HCT116 (cell line): ENCODE data around the gene HMGA1.
"Not testable (repeated sequence)": the region's sequence is repeated elsewhere in the genome, so short reads cannot be mapped to it uniquely, and the experiment has no call there.

Experiments
- CTCF ChIP-seq, 3 experiments: fragments of 200-600 bp in 1 of 3; sonication (generic) in 1 of 3; IDR thresholded peaks in 2 of 3; conservative IDR thresholded peaks in 1 of 3; 2 replicates each; pipeline ENCODE4 v1.5.1; 2012 to 2017; ENCODE audit warnings: low read depth in 2 of 3, low read length in 2 of 3, antibody characterized with exemption in 1 of 3, borderline replicate concordance in 1 of 3, control low read depth in 1 of 3, mild to moderate bottlenecking in 1 of 3, mixed read lengths in 1 of 3, mixed run types in 1 of 3, moderate library complexity in 1 of 3; ENCODE audit not compliant: insufficient read depth in 1 of 3
- EZH2 ChIP-seq: fragments of 200-600 bp; sonication (generic); IDR thresholded peaks from 2 replicates; pipeline ENCODE4 v1.6.1; 2017; ENCODE audit warnings: antibody characterized with exemption, mixed run types
- EZH2phosphoT487 ChIP-seq: fragments of 200-600 bp; IDR thresholded peaks from 2 replicates; pipeline ENCODE4 v1.6.1; 2018; ENCODE audit warnings: antibody characterized with exemption, borderline replicate concordance
- POLR2AphosphoS5 ChIP-seq: IDR thresholded peaks from 2 replicates; pipeline ENCODE4 v1.6.1; 2011; ENCODE audit warnings: mild to moderate bottlenecking, low read depth, low read length, moderate library complexity
- SP1 ChIP-seq: IDR thresholded peaks from 2 replicates; pipeline ENCODE4 v1.6.1; 2012; ENCODE audit warnings: low read depth
- TF ChIP-seq, protein P1 (sequence below): IDR thresholded peaks from 2 replicates; pipeline ENCODE4 v1.6.1; 2012; ENCODE audit warnings: low read depth

DNA sequence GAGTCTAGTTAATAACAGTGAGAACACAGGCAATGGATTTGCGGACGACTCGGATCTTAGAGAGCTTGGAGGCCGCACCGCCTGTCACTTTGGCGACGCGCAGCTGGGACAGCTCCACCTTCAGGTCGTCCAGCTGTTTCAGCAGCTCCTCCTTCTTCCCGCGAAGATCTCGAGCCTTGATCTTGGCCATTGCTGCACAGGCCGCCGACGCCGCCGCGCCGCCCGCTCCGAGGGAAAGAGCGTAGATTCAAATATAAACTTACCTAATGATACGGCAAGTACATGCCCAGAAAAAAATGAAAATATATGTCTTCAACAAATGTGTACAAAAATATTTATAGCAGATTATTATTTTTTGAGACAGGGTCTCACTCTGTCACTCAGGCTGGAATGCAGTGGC is 26.8 kb downstream of the HMGA1 start:
- TF ChIP-seq CTCF (IDR thresholded peaks at IDR 0.05 in 2 of 3, conservative IDR thresholded peaks at IDR 0.05 in 1 of 3; ENCODE audit: borderline replicate concordance in 1 of 3, insufficient read depth in 1 of 3, low read depth in 2 of 3, low read length in 2 of 3); EZH2; EZH2phosphoT487; SP1; POLR2AphosphoS5: not testable (repeated sequence)
- TF ChIP-seq, protein P1, sequence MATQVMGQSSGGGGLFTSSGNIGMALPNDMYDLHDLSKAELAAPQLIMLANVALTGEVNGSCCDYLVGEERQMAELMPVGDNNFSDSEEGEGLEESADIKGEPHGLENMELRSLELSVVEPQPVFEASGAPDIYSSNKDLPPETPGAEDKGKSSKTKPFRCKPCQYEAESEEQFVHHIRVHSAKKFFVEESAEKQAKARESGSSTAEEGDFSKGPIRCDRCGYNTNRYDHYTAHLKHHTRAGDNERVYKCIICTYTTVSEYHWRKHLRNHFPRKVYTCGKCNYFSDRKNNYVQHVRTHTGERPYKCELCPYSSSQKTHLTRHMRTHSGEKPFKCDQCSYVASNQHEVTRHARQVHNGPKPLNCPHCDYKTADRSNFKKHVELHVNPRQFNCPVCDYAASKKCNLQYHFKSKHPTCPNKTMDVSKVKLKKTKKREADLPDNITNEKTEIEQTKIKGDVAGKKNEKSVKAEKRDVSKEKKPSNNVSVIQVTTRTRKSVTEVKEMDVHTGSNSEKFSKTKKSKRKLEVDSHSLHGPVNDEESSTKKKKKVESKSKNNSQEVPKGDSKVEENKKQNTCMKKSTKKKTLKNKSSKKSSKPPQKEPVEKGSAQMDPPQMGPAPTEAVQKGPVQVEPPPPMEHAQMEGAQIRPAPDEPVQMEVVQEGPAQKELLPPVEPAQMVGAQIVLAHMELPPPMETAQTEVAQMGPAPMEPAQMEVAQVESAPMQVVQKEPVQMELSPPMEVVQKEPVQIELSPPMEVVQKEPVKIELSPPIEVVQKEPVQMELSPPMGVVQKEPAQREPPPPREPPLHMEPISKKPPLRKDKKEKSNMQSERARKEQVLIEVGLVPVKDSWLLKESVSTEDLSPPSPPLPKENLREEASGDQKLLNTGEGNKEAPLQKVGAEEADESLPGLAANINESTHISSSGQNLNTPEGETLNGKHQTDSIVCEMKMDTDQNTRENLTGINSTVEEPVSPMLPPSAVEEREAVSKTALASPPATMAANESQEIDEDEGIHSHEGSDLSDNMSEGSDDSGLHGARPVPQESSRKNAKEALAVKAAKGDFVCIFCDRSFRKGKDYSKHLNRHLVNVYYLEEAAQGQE: not testable (repeated sequence)
